Immature natural killer cell (primary cell): ENCODE measurements around the gene EEF1AKMT2. TPM values are rescaled to one million over a fixed set of nuclear protein-coding genes. Genes with fewer than 3 reads are reported as not detected.

Experiments used
- DNase-seq, 3 donors: peaks; one replicate each; pipeline ENCODE4 v3.0.0; 2022; ENCODE audit warnings: mixed read lengths in 1 of 3
- H3K27ac Mint-ChIP-seq, 6 donors: one replicate each; pipeline ENCODE4 v1.8.0; 2020; ENCODE audit warnings: mixed read lengths in 6 of 6, mild to moderate bottlenecking in 5 of 6, inconsistent platforms in 4 of 6, moderate library complexity in 3 of 6
- H3K27me3 Mint-ChIP-seq, 3 donors: one replicate each; pipeline ENCODE4 v1.8.0; 2020 to 2021; ENCODE audit warnings: low read depth in 3 of 3, mild to moderate bottlenecking in 3 of 3, mixed read lengths in 3 of 3, moderate library complexity in 3 of 3, inconsistent platforms in 1 of 3
- H3K36me3 Mint-ChIP-seq, 3 donors: one replicate each; pipeline ENCODE4 v1.8.0; 2020; ENCODE audit warnings: mixed read lengths in 3 of 3, inconsistent platforms in 2 of 3, mild to moderate bottlenecking in 2 of 3
- H3K4me1 Mint-ChIP-seq, 2 donors: one replicate each; pipeline ENCODE4 v1.8.0; 2020; ENCODE audit warnings: inconsistent platforms in 2 of 2, mild to moderate bottlenecking in 2 of 2, mixed read lengths in 2 of 2, moderate library complexity in 1 of 2
- H3K4me3 Mint-ChIP-seq, 5 donors: one replicate each; pipeline ENCODE4 v1.8.0; 2020; ENCODE audit warnings: mild to moderate bottlenecking in 5 of 5, mixed read lengths in 5 of 5, inconsistent platforms in 3 of 5, moderate library complexity in 3 of 5
- H3K9me3 Mint-ChIP-seq, 6 donors: one replicate each; pipeline ENCODE4 v1.8.0; 2020; ENCODE audit warnings: mild to moderate bottlenecking in 6 of 6, mixed read lengths in 6 of 6, inconsistent platforms in 4 of 6, moderate library complexity in 3 of 6
- polyA plus RNA-seq, 3 donors: library from polyadenylated mRNA; unstranded; fragments of 300-500 nt; fragmentation: Illumina TruSeq; gene quantifications; one replicate each; pipeline ENCODE4 v1.2.3, GENCODE V29; 2021

The EEF1AKMT2 gene
- polyA plus RNA-seq, 3 donors from 2014 or later = 15.9 to 24.0 (median 18.5) TPM

DNA sequence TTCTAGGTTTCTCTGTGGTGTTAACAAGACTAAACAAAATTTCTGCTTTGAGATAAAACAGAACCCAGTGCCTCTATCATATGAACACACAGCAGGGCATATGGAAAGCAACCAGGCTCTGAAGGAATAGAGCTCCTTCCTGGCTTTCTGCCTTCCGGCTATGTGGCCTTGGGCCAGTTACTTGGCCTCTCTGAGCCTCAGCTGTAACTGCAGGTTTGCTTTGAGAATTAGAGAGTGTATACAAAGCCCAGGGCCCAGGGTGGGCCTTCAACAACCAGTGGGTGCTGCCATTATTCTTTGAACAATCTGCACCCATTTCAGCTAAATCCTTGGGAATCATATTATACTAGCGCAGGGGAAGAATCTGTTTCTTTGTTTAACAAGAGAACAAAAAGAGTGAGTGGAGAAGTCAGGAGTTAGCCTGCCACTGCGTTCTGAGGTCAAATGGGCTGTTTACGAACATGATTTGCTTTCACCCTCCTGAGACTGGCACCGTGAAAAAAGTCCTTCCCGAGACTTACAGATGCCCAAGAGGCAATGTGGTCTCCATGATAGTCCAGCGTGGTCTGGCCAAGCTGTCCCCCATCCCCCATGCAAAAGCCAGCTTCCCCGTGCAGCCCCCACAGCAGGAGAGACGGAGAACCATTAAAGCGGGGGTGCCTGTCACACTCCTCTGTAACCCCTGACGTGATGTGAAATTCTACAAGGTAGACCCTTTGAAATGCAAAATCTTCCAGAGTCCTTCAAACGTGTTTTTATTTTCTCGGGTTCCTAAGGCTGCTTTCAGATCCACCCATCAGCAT is 52.4 kb downstream of the EEF1AKMT2 start:
- DNase-seq = no peak
- peaks cover 85 to 86% of the 10 kb centered on the region in 2 donors for H3K4me1 Mint-ChIP-seq
- H3K36me3 Mint-ChIP-seq = peaks cover 0 to 3% (median 0%) of the 10 kb centered on the region in 3 donors
- no peaks in the 10 kb centered on the region for H3K9me3 Mint-ChIP-seq
- peak overlapping the region; percentile 95 to 99 (median 96) for H3K27ac Mint-ChIP-seq
- peak overlapping the region; percentile 93 to 99 (median 96) for H3K4me3 Mint-ChIP-seq
- peaks cover 16 to 33% (median 32%) of the 10 kb centered on the region in 3 donors for H3K27me3 Mint-ChIP-seq

DNA sequence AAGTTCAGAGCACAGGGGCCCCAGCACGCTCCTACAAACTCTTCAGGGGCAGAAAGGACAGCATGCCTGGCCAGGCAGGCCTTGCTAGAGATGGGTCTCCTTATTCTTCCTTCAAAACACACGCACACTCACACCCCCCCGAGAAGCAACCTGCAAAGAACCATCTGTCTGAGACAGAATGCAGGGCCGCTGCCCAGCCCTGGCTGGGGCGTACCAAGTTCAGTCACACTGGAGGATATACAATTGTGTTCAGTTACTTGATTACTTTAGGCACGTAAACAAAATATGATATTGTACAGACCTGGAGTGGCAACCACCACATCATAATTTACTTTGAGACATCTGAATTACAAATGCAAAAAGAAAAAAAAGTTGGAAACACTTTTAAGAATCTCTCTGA is 53.2 kb downstream of the EEF1AKMT2 start:
- H3K27ac Mint-ChIP-seq = peak overlapping the region; percentile 95 to 99 (median 96)
- H3K27me3 Mint-ChIP-seq = peaks cover 14 to 37% (median 33%) of the 10 kb centered on the region in 3 donors
- peaks cover 94 to 95% of the 10 kb centered on the region in 2 donors for H3K4me1 Mint-ChIP-seq
- no peaks in the 10 kb centered on the region for H3K9me3 Mint-ChIP-seq
- peaks cover 0 to 9% (median 4%) of the 10 kb centered on the region in 3 donors for H3K36me3 Mint-ChIP-seq
- peak overlapping the region; percentile 4 to 99 (median 95) for H3K4me3 Mint-ChIP-seq
- DNase-seq = no peak

DNA sequence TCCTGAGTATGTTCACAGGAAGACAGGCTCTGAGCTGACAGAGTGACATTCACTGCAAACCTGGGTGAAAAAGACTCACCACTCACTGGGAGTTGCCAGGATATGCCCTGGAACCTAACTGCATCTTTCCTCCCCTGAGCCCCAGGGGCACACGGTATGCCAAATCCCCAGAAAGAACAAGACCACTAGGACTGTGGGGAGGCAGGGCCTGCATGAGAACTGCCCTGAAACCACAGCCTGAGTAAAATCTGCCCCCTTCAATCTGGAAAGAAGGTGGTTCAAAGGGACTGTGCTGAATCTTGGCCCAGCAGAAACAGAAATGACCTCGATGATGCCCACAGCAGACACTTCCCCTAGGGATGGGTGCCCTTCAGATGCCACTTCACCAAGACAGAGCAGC is 54.0 kb downstream of the EEF1AKMT2 start:
- peaks cover 11 to 34% (median 34%) of the 10 kb centered on the region in 3 donors for H3K27me3 Mint-ChIP-seq
- peak overlapping the region; percentile 1 to 93 (median 23) for H3K4me3 Mint-ChIP-seq
- H3K27ac Mint-ChIP-seq = peak overlapping the region; percentile 95 to 99 (median 96)

DNA sequence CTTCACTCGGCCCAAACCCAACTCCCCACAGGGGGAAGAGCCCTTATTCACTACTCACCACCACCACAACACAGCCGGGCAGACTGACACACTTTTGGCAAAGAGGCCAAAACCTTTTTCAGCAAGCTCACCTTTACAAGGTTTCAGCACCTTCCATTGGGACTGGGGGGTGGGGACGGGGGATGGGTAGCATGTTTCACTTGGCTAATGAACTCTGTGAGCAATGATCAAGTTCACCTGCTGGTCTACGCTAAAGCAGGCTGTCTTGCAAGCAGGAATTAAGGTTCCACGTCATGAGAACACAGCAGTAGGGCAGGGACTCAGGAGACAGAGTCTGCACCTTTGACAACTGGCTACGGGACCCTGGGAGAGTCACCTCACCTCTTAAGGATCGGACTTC is 54.5 kb downstream of the EEF1AKMT2 start:
- H3K4me3 Mint-ChIP-seq = peak overlapping the region; percentile 36 to 93 (median 72)
- DNase-seq = no peak
- peaks cover 99 to 100% of the 10 kb centered on the region in 2 donors for H3K4me1 Mint-ChIP-seq
- peaks cover 5 to 14% (median 9%) of the 10 kb centered on the region in 3 donors for H3K36me3 Mint-ChIP-seq
- peaks cover 8 to 32% (median 30%) of the 10 kb centered on the region in 3 donors for H3K27me3 Mint-ChIP-seq
- no peaks in the 10 kb centered on the region for H3K9me3 Mint-ChIP-seq
- H3K27ac Mint-ChIP-seq = peak overlapping the region; percentile 95 to 99 (median 96)

More for the DNA sequence above, 54.0 kb downstream of the EEF1AKMT2 start:
- Mint-ChIP-seq H3K36me3 (peaks cover 4 to 12% (median 8%) of the 10 kb centered on the region in 3 donors), H3K9me3 (no peaks in the 10 kb centered on the region), H3K4me1 (peaks cover 100% of the 10 kb centered on the region in 2 donors)
- no peak for DNase-seq

DNA sequence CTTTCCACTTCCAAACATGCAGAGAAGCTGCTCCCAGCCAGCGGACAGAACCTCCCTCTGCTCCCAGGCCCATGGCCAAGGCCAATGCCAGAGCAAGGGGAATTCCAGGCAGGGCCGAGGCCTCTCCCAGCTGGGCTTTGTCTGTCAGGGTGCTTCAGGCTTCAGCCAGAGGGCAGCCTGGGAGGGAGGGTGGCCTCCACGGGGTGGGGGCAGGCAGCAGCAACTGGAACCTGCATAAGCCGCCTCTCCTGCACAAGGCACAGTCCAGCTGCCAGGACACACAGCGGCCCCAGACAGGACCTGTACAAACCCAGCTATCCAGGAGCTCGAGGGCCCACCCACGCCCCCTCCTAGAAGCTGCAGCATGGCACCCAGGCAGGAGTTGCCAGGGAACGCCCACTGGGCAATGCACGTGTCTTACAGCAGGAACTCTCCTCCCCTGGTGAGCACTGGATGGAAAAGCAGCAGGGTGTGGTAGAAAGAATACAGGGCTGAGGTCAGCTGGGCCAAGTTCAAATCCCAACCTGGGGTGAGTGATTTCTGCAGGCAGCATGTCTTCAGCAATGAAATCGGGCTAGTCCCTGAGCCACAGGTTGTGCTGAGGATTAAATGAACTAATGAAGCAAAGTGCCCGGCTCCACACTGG is 55.1 kb downstream of the EEF1AKMT2 start:
- Mint-ChIP-seq H3K4me1 (peaks cover 98 to 100% of the 10 kb centered on the region in 2 donors), H3K4me3 (peak overlapping the region; percentile 36 to 93 (median 72)), H3K9me3 (no peaks in the 10 kb centered on the region), H3K27me3 (peaks cover 10 to 32% (median 27%) of the 10 kb centered on the region in 3 donors), H3K36me3 (peaks cover 5 to 14% (median 9%) of the 10 kb centered on the region in 3 donors), H3K27ac (peak overlapping the region; percentile 70 to 99 (median 96))
- no peak for DNase-seq

DNA sequence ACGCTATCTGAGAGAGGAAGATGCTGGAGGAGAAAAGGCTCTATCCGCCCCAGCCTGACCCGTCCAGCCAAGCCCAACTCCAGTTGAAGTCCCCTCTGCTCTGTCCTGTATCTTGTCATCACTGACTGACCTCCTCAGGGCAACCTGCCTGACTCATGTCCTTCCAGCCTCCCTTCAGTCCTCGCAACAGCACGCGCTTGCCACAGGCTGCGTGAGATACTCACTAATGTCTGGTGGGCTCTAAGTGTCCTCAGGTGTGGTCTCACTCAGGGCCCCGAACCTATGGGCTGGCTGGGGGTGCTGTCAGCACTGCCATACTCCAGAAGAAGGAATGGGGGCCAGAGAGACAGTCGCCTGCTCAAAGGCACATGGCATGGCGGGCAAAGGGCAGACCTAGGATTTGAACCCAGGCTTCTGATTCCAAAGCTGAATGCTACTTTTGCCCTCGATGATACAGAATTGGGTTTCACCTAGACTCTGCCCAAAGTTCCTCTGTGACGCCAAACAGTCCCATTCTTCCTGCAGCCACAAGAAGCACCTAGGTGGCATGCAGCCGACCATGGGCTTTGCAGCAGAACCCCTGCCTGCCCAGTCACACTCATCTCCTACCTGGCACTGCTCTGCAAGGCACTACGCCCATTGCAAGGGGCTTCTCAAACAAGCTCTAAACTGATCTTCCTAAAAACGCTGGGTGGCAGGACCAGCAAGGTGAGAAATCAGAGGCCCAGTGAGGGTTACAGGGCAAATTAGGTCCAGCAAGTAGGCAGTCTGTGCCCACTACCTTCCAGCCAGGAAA is 56.0 kb downstream of the EEF1AKMT2 start:
- Mint-ChIP-seq H3K9me3 (no peaks in the 10 kb centered on the region), H3K4me1 (peaks cover 97 to 100% of the 10 kb centered on the region in 2 donors), H3K4me3 (peak overlapping the region; percentile 16 to 72 (median 71)), H3K27me3 (peaks cover 6 to 29% (median 24%) of the 10 kb centered on the region in 3 donors), H3K36me3 (peaks cover 5 to 14% (median 9%) of the 10 kb centered on the region in 3 donors), H3K27ac (peak overlapping the region; percentile 84 to 99 (median 96))
- no peak for DNase-seq

DNA sequence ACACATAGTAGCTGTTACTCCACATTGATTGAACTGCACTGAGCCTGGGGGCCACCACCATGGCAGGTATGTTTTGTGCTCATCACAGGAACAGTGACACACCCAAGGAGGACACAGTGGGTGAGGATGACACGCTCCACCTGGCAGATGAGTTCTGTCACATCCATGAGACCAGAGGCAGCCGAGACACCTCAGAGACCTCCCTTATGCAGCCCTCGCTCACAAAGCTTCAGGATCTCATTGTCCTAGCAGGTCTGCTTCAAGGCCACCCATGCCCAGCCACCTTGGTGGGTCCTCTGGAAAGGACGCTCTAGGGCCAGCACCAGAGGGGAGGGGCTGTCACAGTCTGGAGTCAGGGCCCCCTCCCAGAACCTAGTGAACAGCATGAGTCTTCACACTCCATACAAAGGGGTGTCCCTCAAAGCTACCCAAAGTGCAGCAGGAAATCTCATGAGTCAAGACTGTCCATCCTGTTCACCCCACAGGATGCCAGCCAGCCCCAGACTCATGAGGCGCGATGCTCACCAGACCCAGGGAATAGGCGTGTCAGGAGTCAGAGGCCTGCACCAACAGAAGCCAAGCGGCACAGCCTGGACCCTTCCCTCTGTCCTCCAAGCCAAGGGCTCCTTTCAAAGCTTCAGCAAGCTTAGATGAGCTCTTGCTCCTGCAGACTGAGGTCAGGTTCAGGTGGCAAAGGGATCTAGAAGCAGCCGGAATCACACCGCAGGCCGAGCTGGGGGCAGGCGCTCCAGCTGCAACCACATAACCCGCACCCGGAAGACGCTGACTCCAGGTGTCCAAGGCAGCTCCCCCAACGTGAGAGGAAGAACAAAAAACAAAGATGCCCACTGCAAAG is 57.1 kb downstream of the EEF1AKMT2 start:
- DNase-seq = peak in 1 of 3 donors; percentile 45
- H3K36me3 Mint-ChIP-seq = peaks cover 5 to 16% (median 15%) of the 10 kb centered on the region in 3 donors
- H3K27me3 Mint-ChIP-seq = peaks cover 4 to 37% (median 26%) of the 10 kb centered on the region in 3 donors
- no peaks in the 10 kb centered on the region for H3K9me3 Mint-ChIP-seq
- H3K4me1 Mint-ChIP-seq = peaks cover 97 to 100% of the 10 kb centered on the region in 2 donors
- peak overlapping the region; percentile 85 to 99 (median 96) for H3K27ac Mint-ChIP-seq
- peak overlapping the region; percentile 40 to 71 (median 61) for H3K4me3 Mint-ChIP-seq

DNA sequence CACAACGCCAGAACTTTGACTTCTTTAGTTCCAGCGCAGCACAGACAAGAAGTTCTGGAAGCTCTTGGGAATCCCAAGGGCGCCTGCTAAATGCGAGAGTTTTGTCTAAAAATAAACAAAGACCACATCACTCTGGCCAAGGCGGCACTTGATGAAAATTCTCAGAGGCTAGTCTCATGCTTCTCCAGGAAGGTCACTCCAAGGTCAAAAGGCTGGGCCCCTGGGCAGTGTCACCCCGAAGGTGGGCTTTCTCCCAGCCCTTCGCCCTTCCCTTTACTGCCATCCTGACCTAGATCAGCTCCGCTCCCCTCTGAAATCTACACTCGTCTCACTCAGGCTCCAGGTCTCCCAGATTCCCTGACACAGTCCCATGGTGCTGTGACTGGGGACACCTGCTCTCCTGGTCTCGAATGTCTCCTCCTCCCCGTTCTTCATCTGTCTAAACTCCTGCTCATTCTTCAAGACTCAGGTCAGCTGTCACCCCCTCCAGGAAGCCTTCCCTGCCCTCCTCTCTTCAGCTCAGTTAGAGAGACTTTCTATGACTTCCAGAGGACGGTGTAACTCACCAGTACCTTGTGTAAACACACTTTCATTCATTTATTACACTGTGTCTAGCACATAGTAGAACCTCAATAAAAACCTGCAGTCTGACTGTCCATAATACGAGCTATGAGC is 58.0 kb downstream of the EEF1AKMT2 start:
- H3K4me1 Mint-ChIP-seq = peaks cover 97 to 100% of the 10 kb centered on the region in 2 donors
- H3K36me3 Mint-ChIP-seq = peaks cover 5 to 16% (median 15%) of the 10 kb centered on the region in 3 donors
- H3K27ac Mint-ChIP-seq = peak overlapping the region; percentile 85 to 99 (median 96)
- no peak for DNase-seq
- H3K4me3 Mint-ChIP-seq = peak overlapping the region; percentile 61 to 71 (median 64)
- peaks cover 2 to 39% (median 26%) of the 10 kb centered on the region in 3 donors for H3K27me3 Mint-ChIP-seq
- no peaks in the 10 kb centered on the region for H3K9me3 Mint-ChIP-seq

DNA sequence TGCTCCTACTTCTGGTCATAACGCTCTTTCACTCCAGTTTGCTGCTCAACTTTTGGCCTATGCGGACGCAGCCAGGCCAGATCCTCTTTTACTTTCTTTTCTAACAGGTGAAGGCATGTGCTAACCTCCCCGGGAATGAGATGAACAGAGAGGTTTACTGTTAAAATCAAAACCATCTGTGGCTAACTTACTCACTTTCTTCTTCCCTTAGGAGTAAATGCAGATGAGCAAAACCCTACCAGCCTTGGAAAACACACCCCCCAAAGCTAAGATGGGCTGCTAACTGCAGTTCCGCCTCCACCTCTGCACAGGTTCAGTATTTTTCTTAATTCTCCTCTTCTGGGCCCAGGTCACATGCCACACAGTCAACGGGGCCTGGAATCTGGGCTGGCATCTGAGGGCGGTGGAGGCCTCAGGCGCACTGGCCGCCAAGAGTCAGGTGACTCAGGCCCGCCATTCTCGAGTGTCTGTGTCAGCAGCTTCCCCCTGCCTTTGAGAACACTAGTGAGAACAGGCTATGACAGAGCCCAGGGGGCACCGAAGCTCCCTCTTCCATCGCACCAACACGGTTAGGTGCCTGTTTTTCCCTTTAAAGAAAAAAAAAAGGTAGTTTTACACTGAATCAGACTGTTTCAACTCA is 58.6 kb downstream of the EEF1AKMT2 start:
- Mint-ChIP-seq H3K4me1 (peaks cover 97 to 100% of the 10 kb centered on the region in 2 donors), H3K4me3 (peak overlapping the region; percentile 16 to 71 (median 61)), H3K36me3 (peaks cover 5 to 20% (median 15%) of the 10 kb centered on the region in 3 donors), H3K27ac (peak overlapping the region; percentile 77 to 99 (median 96)), H3K27me3 (peaks cover 4 to 35% (median 20%) of the 10 kb centered on the region in 3 donors), H3K9me3 (no peaks in the 10 kb centered on the region)
- DNase-seq = peak in 1 of 3 donors; percentile 42

DNA sequence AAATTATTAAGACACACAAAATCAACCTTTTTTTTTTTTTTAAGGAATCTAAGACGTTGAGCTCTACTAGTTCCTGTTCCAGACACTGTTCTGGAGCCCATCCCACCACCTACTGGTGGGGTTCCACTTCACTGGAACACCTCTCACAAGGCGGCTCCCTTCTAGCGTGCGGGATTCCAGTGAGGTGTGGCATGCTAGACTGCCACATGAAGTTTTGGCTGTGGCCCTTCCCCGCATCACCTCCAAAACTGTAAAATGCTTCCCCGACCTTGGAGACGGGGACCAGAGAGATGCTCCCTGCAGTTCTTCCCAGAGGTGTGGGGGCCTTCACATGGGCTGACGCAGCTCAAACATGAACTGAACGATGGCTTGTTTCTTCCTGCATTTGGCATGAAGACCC is 60.1 kb downstream of the EEF1AKMT2 start:
- Mint-ChIP-seq H3K9me3 (no peaks in the 10 kb centered on the region), H3K4me3 (peak overlapping the region in 1 of 5 donors; percentile 61), H3K36me3 (peaks cover 5 to 20% (median 15%) of the 10 kb centered on the region in 3 donors), H3K27me3 (peaks cover 4 to 31% (median 19%) of the 10 kb centered on the region in 3 donors), H3K27ac (peak overlapping the region; percentile 76 to 99 (median 86)), H3K4me1 (peaks cover 97 to 100% of the 10 kb centered on the region in 2 donors)
- no peak for DNase-seq

DNA sequence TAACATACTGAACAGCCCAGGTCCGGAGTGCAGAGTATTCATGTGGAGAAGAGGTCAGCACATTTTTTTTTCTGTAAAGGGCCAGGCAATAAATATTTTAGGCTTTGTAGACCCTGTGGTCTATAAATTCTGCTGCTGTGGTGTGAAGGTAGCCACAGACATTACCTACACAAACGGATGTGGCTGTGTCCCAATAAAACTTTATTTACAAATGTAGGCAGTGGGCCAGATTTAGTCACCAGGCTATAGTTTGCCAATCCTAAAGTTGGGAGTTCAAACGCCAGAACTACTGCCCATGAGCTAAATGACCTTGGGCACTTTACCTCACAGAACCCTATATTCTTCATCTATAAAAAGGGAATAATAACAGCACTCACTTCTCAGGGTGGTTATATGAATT is 60.9 kb downstream of the EEF1AKMT2 start:
- DNase-seq = no peak
- no peaks in the 10 kb centered on the region for H3K9me3 Mint-ChIP-seq
- peak overlapping the region in 4 of 5 donors; percentile 28 to 61 (median 44) for H3K4me3 Mint-ChIP-seq
- peaks cover 4 to 33% (median 19%) of the 10 kb centered on the region in 3 donors for H3K27me3 Mint-ChIP-seq
- H3K36me3 Mint-ChIP-seq = peaks cover 5 to 20% (median 15%) of the 10 kb centered on the region in 3 donors
- peak overlapping the region; percentile 64 to 99 (median 87) for H3K27ac Mint-ChIP-seq
- peaks cover 97 to 100% of the 10 kb centered on the region in 2 donors for H3K4me1 Mint-ChIP-seq
